CD14-positive monocyte (primary cell): ENCODE measurements around the gene TMEM119. TPM values are rescaled to one million over a fixed set of nuclear protein-coding genes. Genes with fewer than 3 reads are reported as not detected.
A peak's percentile ranks its signal among the peaks of the same experiment; 100 is the strongest.

Source experiments
- DNase-seq, 3 donors: peaks; one replicate each; pipeline ENCODE4 v3.0.0-alpha.2; 2011 to 2022
- H2AFZ ChIP-seq: 2 replicates; pipeline ENCODE4 v1.6.0; 2012; ENCODE audit warnings: mild to moderate bottlenecking, low read depth, low read length, inconsistent platforms; ENCODE audit not compliant: insufficient read depth, poor library complexity, severe bottlenecking
- H3K27ac ChIP-seq, 2 donors: 1 replicate in 1 of 2; 2 replicates in 1 of 2; pipeline ENCODE4 v1.5.1; 2012 to 2013; ENCODE audit warnings: low read length in 2 of 2, control low read depth in 1 of 2, inconsistent platforms in 1 of 2, low read depth in 1 of 2, mild to moderate bottlenecking in 1 of 2
- H3K27me3 ChIP-seq, 2 donors: one replicate each; pipeline versions ENCODE4 v1.6.0 to v1.6.1; 2011 to 2013; ENCODE audit warnings: low read length in 2 of 2; ENCODE audit not compliant: control insufficient read depth in 2 of 2, insufficient read depth in 2 of 2
- H3K36me3 ChIP-seq, 2 donors: replicated peaks in 1 of 2; 1 replicate in 1 of 2; 2 replicates in 1 of 2; pipeline versions ENCODE4 v1.5.1 to v1.6.1; 2012 to 2013; ENCODE audit warnings: low read length in 2 of 2, control low read depth in 1 of 2, inconsistent platforms in 1 of 2, mild to moderate bottlenecking in 1 of 2; ENCODE audit not compliant: insufficient read depth in 2 of 2, control insufficient read depth in 1 of 2
- H3K4me1 ChIP-seq, 2 donors: 1 replicate in 1 of 2; 2 replicates in 1 of 2; pipeline versions ENCODE4 v1.5.1 to v1.6.1; 2012 to 2013; ENCODE audit warnings: low read length in 2 of 2, control low read depth in 1 of 2, inconsistent platforms in 1 of 2, mild to moderate bottlenecking in 1 of 2, moderate library complexity in 1 of 2; ENCODE audit not compliant: insufficient read depth in 2 of 2, control insufficient read depth in 1 of 2
- H3K4me2 ChIP-seq: replicated peaks from 2 replicates; pipeline ENCODE3; 2012; ENCODE audit warnings: low read length, moderate library complexity, mild to moderate bottlenecking; ENCODE audit not compliant: poor library complexity, severe bottlenecking; ENCODE audit errors: extremely low read depth
- H3K4me3 ChIP-seq, 3 experiments: fragments of 200-600 bp in 1 of 3; sonication (generic) in 1 of 3; replicated peaks in 1 of 3; 1 replicate in 2 of 3; 2 replicates in 1 of 3; pipeline ENCODE4 v1.5.1; 2011 to 2013; ENCODE audit warnings: low read length in 3 of 3, mild to moderate bottlenecking in 3 of 3, control low read depth in 2 of 3, low read depth in 2 of 3, inconsistent platforms in 1 of 3, moderate library complexity in 1 of 3
- H3K79me2 ChIP-seq: 2 replicates; pipeline ENCODE4 v1.6.0; 2012; ENCODE audit warnings: mild to moderate bottlenecking, control low read depth, inconsistent platforms, low read length, moderate library complexity; ENCODE audit not compliant: insufficient read depth
- H3K9ac ChIP-seq: 2 replicates; pipeline ENCODE4 v1.6.0; 2017; ENCODE audit warnings: low read length, mild to moderate bottlenecking; ENCODE audit not compliant: insufficient read depth, poor library complexity, severe bottlenecking
- H3K9me3 ChIP-seq, 2 donors: replicated peaks in 1 of 2; 1 replicate in 1 of 2; 2 replicates in 1 of 2; pipeline versions ENCODE4 v1.5.1 to v1.6.1; 2012 to 2013; ENCODE audit warnings: low read length in 2 of 2, control low read depth in 1 of 2; ENCODE audit not compliant: control insufficient read depth in 1 of 2, insufficient read depth in 1 of 2
- H4K20me1 ChIP-seq: 2 replicates; pipeline ENCODE4 v1.6.0; 2012; ENCODE audit warnings: mild to moderate bottlenecking, low read length, control low read depth, moderate library complexity; ENCODE audit not compliant: insufficient read depth
- H3K27ac Mint-ChIP-seq, 7 donors: one replicate each; pipeline ENCODE4 v1.8.0; 2020; ENCODE audit warnings: mild to moderate bottlenecking in 7 of 7, mixed read lengths in 7 of 7, moderate library complexity in 6 of 7, inconsistent platforms in 2 of 7
- H3K27me3 Mint-ChIP-seq, 3 donors: one replicate each; pipeline ENCODE4 v1.8.0; 2021 to 2022; ENCODE audit warnings: low read depth in 3 of 3, mild to moderate bottlenecking in 3 of 3, mixed read lengths in 3 of 3, moderate library complexity in 3 of 3, inconsistent platforms in 1 of 3
- H3K36me3 Mint-ChIP-seq, 2 donors: one replicate each; pipeline ENCODE4 v1.8.0; 2020; ENCODE audit warnings: mixed read lengths in 2 of 2, inconsistent platforms in 1 of 2, mild to moderate bottlenecking in 1 of 2
- H3K4me1 Mint-ChIP-seq: one replicate; pipeline ENCODE4 v1.8.0; 2020; ENCODE audit warnings: mild to moderate bottlenecking, mixed read lengths
- H3K4me3 Mint-ChIP-seq, 2 donors: one replicate each; pipeline ENCODE4 v1.8.0; 2020; ENCODE audit warnings: mild to moderate bottlenecking in 2 of 2, mixed read lengths in 2 of 2, moderate library complexity in 1 of 2
- H3K9me3 Mint-ChIP-seq, 7 donors: one replicate each; pipeline ENCODE4 v1.8.0; 2020 to 2022; ENCODE audit warnings: mixed read lengths in 7 of 7, mild to moderate bottlenecking in 6 of 7, moderate library complexity in 6 of 7, inconsistent platforms in 2 of 7
- CTCF ChIP-seq: fragments of 200-600 bp; IDR thresholded peaks from one replicate; pipeline ENCODE4 v1.8.0; 2022; ENCODE audit warnings: antibody characterized with exemption, mild to moderate bottlenecking
- WGBS: methylation state at CpG from one replicate; pipeline ENCODE4 v1.1.5; 2013; ENCODE audit warnings: missing lambda C conversion rate; ENCODE audit not compliant: insufficient coverage; 5-methylcytosine and 5-hydroxymethylcytosine counted together
- intact Hi-C, 2 donors: fragments of 100-400 bp; cut with micrococcal nuclease; formaldehyde crosslinking; loops; one replicate each; pipeline versions ENCODE4 v1.15.0 to v1.15.1; 2023
- polyA plus RNA-seq, 3 donors: library from polyadenylated mRNA; depleted of rRNA in 1 of 3; unstranded in 2 of 3; stranded (reverse) in 1 of 3; fragments of 300-500 nt in 2 of 3; fragments of >200 nt in 1 of 3; fragmentation: Illumina TruSeq in 2 of 3; gene quantifications; 1 replicate in 2 of 3; 2 replicates in 1 of 3; pipeline ENCODE4 v1.2.3, GENCODE V29; 2012 to 2021

TMEM119 gene
- polyA plus RNA-seq, 3 donors = 0.18 to 0.85 (median 0.56) TPM

GRCh38 chr12:108614639-108615038, 16.8 kb upstream of the TMEM119 start:
- peaks cover 16 to 23% of the 10 kb centered on the region in 2 donors for H3K4me1 ChIP-seq
- H3K4me1 Mint-ChIP-seq = peaks cover 22% of the 10 kb centered on the region
- WGBS = 93% methylated on average over 6 of the region's 6 CpGs

GRCh38 chr12:108614041-108614440, 16.2 kb upstream of the TMEM119 start:
- peaks cover 18 to 22% of the 10 kb centered on the region in 2 donors for H3K36me3 Mint-ChIP-seq
- peaks cover 12% of the 10 kb centered on the region for H3K79me2 ChIP-seq
- H3K4me1 Mint-ChIP-seq = peaks cover 22% of the 10 kb centered on the region
- no peak for DNase-seq
- H3K27me3 Mint-ChIP-seq = peaks cover 3 to 11% (median 11%) of the 10 kb centered on the region in 3 donors
- peaks cover 8 to 14% (median 9%) of the 10 kb centered on the region in 7 donors for H3K9me3 Mint-ChIP-seq
- H2AFZ ChIP-seq = no peak overlapping the region
- no peak overlapping the region for H3K9ac ChIP-seq
- TF ChIP-seq CTCF = no peak
- no peak overlapping the region for H3K27ac ChIP-seq
- no peak overlapping the region for H3K4me3 Mint-ChIP-seq
- H3K36me3 ChIP-seq = peaks cover 0 to under 1% of the 10 kb centered on the region in 2 donors
- peaks cover 7 to 8% of the 10 kb centered on the region in 2 donors for H3K9me3 ChIP-seq
- H3K4me1 ChIP-seq = peaks cover 16 to 23% of the 10 kb centered on the region in 2 donors
- peaks cover 33% of the 10 kb centered on the region for H4K20me1 ChIP-seq
- intact Hi-C loops = loop anchor here in 1 of 2 donors (10.0 kb wide), 1 partner anchor 481 kb away; the partner anchor contains the start of genes ALKBH2 and UNG
- H3K27ac Mint-ChIP-seq = peak overlapping the region in 1 of 7 donors; percentile 72
- H3K4me2 ChIP-seq = no peak overlapping the region
- WGBS = 96% methylated on average over 3 of the region's 4 CpGs
- H3K4me3 ChIP-seq = no peak overlapping the region
- peaks cover 0 to 5% of the 10 kb centered on the region in 2 donors for H3K27me3 ChIP-seq

More at GRCh38 chr12:108614639-108615038, 16.8 kb upstream of the TMEM119 start:
- Histone ChIP-seq H3K4me3 (no peak overlapping the region), H3K9me3 (peaks cover 7 to 8% of the 10 kb centered on the region in 2 donors), H3K79me2 (peaks cover 18% of the 10 kb centered on the region), H3K36me3 (peaks cover 0 to 7% of the 10 kb centered on the region in 2 donors), H3K9ac (no peak overlapping the region), H2AFZ (no peak overlapping the region), H3K4me2 (no peak overlapping the region), H4K20me1 (peaks cover 38% of the 10 kb centered on the region), H3K27ac (no peak overlapping the region), H3K27me3 (peaks cover 0 to 3% of the 10 kb centered on the region in 2 donors)
- H3K36me3 Mint-ChIP-seq = peaks cover 24 to 26% of the 10 kb centered on the region in 2 donors
- peaks cover 1 to 8% (median 5%) of the 10 kb centered on the region in 3 donors for H3K27me3 Mint-ChIP-seq
- H3K4me3 Mint-ChIP-seq = no peak overlapping the region
- intact Hi-C loops = loop anchor here in 1 of 2 donors (10.0 kb wide), 1 partner anchor 480 kb away; the partner anchor contains the start of genes ALKBH2 and UNG
- DNase-seq = no peak
- no peak for TF ChIP-seq CTCF
- peak overlapping the region in 3 of 7 donors; percentile 16 to 90 (median 72) for H3K27ac Mint-ChIP-seq
- peaks cover 8 to 14% (median 9%) of the 10 kb centered on the region in 7 donors for H3K9me3 Mint-ChIP-seq
